Body of pancreas (tissue), 4 donors: ENCODE results near the gene ATRNL1. TPM values are rescaled to one million over a fixed set of nuclear protein-coding genes. Genes with fewer than 3 reads are reported as not detected.

Source experiments
- ATAC-seq: fragments of 150-250 bp; one replicate; pipeline ENCODE4 v1.9.1; 2016
- DNase-seq, 4 donors: peaks; one replicate each; pipeline ENCODE4 v3.0.0-alpha.2; 2019
- H3K27ac ChIP-seq, 4 donors: fragments of 200-600 bp; sonication (generic); 1 replicate in 3 of 4; 2 replicates in 1 of 4; pipeline versions ENCODE4 v1.5.1 to v1.6.1; 2016 to 2019; ENCODE audit warnings: mild to moderate bottlenecking in 1 of 4, mixed read lengths in 1 of 4, moderate library complexity in 1 of 4
- H3K27me3 ChIP-seq, 2 donors: fragments of 200-600 bp; sonication (generic); one replicate each; pipeline ENCODE4 v1.6.0; 2016; ENCODE audit warnings: mild to moderate bottlenecking in 1 of 2
- H3K36me3 ChIP-seq, 2 donors: fragments of 200-600 bp; sonication (generic); replicated peaks in 1 of 2; 2 replicates each; pipeline ENCODE4 v1.5.1; 2016; ENCODE audit warnings: low read depth in 2 of 2; ENCODE audit not compliant: insufficient read depth in 1 of 2
- H3K4me1 ChIP-seq: fragments of 200-600 bp; sonication (generic); one replicate; pipeline ENCODE4 v1.6.0; 2016
- H3K4me3 ChIP-seq, 2 donors: fragments of 200-600 bp; sonication (generic); 1 replicate in 1 of 2; 2 replicates in 1 of 2; pipeline ENCODE4 v1.5.1; 2016 to 2019
- H3K9me3 ChIP-seq, 3 donors: fragments of 200-600 bp; sonication (generic); 1 replicate in 2 of 3; 2 replicates in 1 of 3; pipeline ENCODE4 v1.5.1; 2016
- POLR2A ChIP-seq, 3 donors: fragments of 450-650 bp; IDR thresholded peaks; one replicate each; pipeline ENCODE4 v1.6.1; 2016; ENCODE audit warnings: antibody characterized with exemption in 3 of 3, mild to moderate bottlenecking in 2 of 3
- WGBS, 2 donors: methylation state at CpG; one replicate each; pipeline ENCODE4 v1.1.5; 2017; 5-methylcytosine and 5-hydroxymethylcytosine counted together
- intact Hi-C: fragments of 100-400 bp; cut with DNase I; formaldehyde crosslinking; loops from one replicate; pipeline ENCODE4 v1.15.1; 2023
- total RNA-seq, 2 donors: library from RNA; depleted of rRNA; stranded (reverse); fragments of >200 nt; gene quantifications; one replicate each; pipeline ENCODE4 v1.1.0, GENCODE V29; 2016
- TF ChIP-seq, protein P1 (sequence below), 7 experiments: fragments of 450-650 bp in 4 of 7; fragments of 200-600 bp in 3 of 7; sonication (generic) in 3 of 7; IDR thresholded peaks; one replicate each; pipeline ENCODE4 v1.5.1; 2016 to 2019; ENCODE audit warnings: antibody characterized with exemption in 7 of 7

ATRNL1 gene
- total RNA-seq, 2 donors from 2014 or later, result 3.0 to 6.5 TPM

DNA sequence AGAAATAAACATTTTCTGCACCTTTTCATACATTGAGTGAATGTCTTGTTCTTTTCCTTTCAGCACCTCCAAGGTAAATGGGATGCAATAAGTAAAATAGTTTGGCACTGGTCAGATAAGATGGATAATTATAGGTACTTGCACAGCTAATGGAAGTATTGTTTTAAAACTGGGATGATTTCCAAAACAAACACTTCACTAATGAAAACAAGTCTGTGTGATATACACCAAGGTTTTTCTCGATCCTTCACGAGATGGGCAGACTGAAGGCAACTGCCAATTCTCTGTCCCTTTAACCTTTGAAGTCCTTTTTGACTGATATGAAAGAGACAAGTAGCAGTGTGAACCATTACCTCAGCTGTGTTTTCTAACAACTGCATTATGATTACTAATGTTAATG is 756.0 kb downstream of the ATRNL1 start:
- Histone ChIP-seq H3K27me3 (peaks cover 0 to 6% of the 10 kb centered on the region in 2 donors), H3K4me3 (no peak overlapping the region), H3K9me3 (no peaks in the 10 kb centered on the region), H3K27ac (no peak overlapping the region), H3K4me1 (peaks cover 7% of the 10 kb centered on the region), H3K36me3 (no peaks in the 10 kb centered on the region)
- WGBS, 2 donors, result 3 to 13% methylated on average over 2 of the region's 2 CpGs
- ATAC-seq (no peak), DNase-seq (no peak)
- TF ChIP-seq, protein P1, sequence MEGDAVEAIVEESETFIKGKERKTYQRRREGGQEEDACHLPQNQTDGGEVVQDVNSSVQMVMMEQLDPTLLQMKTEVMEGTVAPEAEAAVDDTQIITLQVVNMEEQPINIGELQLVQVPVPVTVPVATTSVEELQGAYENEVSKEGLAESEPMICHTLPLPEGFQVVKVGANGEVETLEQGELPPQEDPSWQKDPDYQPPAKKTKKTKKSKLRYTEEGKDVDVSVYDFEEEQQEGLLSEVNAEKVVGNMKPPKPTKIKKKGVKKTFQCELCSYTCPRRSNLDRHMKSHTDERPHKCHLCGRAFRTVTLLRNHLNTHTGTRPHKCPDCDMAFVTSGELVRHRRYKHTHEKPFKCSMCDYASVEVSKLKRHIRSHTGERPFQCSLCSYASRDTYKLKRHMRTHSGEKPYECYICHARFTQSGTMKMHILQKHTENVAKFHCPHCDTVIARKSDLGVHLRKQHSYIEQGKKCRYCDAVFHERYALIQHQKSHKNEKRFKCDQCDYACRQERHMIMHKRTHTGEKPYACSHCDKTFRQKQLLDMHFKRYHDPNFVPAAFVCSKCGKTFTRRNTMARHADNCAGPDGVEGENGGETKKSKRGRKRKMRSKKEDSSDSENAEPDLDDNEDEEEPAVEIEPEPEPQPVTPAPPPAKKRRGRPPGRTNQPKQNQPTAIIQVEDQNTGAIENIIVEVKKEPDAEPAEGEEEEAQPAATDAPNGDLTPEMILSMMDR (IDR thresholded peaks at IDR 0.05), result no peak
- TF ChIP-seq POLR2A (IDR thresholded peaks at IDR 0.05), result no peak
- intact Hi-C loops, result no loop called here

DNA sequence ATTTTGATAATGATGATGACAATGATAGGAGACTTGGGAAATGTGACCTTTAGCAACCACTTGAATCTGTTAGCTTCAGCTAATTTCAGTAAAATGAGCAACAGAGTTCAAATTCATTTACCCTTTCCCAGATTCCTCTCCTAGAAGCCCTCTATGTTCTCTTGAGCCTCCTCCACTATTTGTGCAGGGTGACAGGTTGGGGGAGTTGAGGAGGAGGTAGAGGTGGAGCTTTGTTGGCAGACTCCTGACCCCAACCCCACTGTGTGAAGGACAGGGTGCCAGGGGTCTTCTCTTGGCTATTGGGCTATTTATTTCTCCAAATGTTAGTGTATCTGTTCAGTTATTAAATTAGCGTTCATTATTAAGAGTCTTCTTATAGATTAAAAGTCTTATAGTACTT is 757.5 kb downstream of the ATRNL1 start:
- intact Hi-C loops, result no loop called here

DNA sequence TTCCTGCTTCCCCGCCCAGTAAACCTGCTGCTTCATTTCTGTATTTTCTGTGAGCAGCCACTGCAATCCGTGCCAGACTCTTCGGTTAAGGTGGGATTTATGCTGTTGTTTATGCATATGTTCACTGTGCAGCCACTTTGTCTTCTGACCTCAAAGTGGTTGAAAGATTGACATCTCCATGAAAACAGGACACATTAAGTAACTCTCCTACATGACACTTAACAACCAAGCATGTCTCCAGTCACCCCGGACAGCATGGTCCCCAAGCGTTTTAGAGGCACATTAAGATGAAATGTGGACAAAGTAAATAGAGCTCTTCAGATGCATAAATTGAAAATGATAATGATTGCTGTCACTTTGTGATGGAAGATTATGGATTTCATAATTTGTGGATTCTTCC is 758.5 kb downstream of the ATRNL1 start:
- peaks cover 7% of the 10 kb centered on the region for H3K4me1 ChIP-seq
- H3K36me3 ChIP-seq, result no peaks in the 10 kb centered on the region
- no peak overlapping the region for H3K27ac ChIP-seq
- H3K27me3 ChIP-seq, result no peaks in the 10 kb centered on the region
- H3K9me3 ChIP-seq, result no peaks in the 10 kb centered on the region
- TF ChIP-seq POLR2A (IDR thresholded peaks at IDR 0.05), result no peak
- TF ChIP-seq, protein P1 (IDR thresholded peaks at IDR 0.05), result no peak
- no peak overlapping the region for H3K4me3 ChIP-seq
- DNase-seq (no peak), ATAC-seq (no peak)
- WGBS, 2 donors, result 84% methylated on average over 5 of the region's 5 CpGs
- intact Hi-C loops, result no loop called here

More for the DNA sequence above, 757.5 kb downstream of the ATRNL1 start:
- Histone ChIP-seq H3K27ac (no peak overlapping the region), H3K36me3 (no peaks in the 10 kb centered on the region), H3K27me3 (peaks cover 0 to 6% of the 10 kb centered on the region in 2 donors), H3K4me3 (no peak overlapping the region), H3K9me3 (no peaks in the 10 kb centered on the region), H3K4me1 (peaks cover 7% of the 10 kb centered on the region)
- WGBS, 2 donors, result 94 to 96% methylated on average over 1 of the region's 1 CpG
- TF ChIP-seq POLR2A (IDR thresholded peaks at IDR 0.05), result no peak
- TF ChIP-seq, protein P1 (IDR thresholded peaks at IDR 0.05), result no peak
- no peak for DNase-seq
- ATAC-seq, result no peak

DNA sequence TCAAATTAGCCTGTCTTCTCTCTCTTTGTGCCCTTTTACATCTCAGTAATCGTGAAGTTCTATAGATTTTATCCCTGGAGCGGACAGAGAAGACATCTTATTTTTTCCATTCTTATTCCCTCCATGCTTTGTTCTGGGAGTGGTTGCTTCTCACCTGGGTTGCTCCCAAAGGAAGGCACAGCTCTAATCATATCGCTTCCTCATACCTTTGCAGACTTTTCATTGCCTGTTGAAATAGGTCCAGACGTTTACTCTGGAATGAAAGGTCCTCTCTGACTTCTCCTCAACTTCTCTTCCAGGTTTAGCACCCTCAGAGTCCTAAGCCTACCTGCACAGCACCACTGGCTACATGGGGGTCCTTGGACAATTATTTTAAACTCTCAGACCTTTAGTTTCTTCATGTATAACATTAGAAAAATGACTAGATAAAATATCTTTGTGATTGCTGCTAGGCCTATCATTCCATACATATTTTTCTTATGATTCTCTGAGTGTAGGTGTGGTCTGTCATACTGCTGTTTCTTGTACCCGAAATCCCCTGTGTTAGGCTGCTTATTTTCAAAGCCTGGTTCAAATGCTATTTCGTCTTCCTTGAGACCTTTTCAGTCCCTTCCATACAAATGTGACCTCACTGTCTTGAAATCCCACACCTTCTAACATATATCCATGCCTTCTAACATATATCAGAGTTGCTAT is 761.7 kb downstream of the ATRNL1 start:
- no peaks in the 10 kb centered on the region for H3K36me3 ChIP-seq
- TF ChIP-seq, protein P1 (IDR thresholded peaks at IDR 0.05), result no peak
- TF ChIP-seq POLR2A (IDR thresholded peaks at IDR 0.05), result no peak
- H3K27ac ChIP-seq, result peak overlapping the region in 2 of 4 donors; percentile 39 to 47
- DNase-seq, result no peak
- H3K27me3 ChIP-seq, result no peaks in the 10 kb centered on the region
- intact Hi-C loops, result no loop called here
- no peak for ATAC-seq
- no peaks in the 10 kb centered on the region for H3K9me3 ChIP-seq
- WGBS, 2 donors, result 62 to 68% methylated on average over 6 of the region's 6 CpGs
- H3K4me1 ChIP-seq, result peaks cover 7% of the 10 kb centered on the region
- no peak overlapping the region for H3K4me3 ChIP-seq

DNA sequence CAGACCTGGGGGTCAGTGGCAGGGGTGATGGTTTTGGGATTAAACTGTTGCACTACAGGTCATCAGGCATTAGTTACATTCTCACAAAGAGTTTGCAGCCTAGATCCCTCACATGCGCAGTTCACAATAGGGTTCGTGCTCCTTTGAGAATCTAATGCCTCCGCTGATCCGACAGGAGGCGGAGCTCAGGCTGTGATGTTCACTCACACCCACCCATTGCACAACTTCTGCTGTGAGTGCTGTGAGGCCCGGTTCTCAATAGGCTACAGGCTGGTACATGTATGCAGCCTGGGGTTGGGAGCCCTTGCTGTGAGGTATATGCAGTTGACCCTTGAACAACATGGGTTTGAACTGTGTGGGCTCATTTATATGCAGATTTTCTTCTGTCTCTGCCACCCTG is 763.4 kb downstream of the ATRNL1 start:
- Histone ChIP-seq H3K4me1 (peaks cover 7% of the 10 kb centered on the region), H3K36me3 (no peaks in the 10 kb centered on the region), H3K4me3 (no peak overlapping the region), H3K27ac (no peak overlapping the region), H3K9me3 (no peaks in the 10 kb centered on the region), H3K27me3 (no peaks in the 10 kb centered on the region)
- WGBS, 2 donors, result 90 to 91% methylated on average over 2 to 6 of the region's 6 CpGs
- TF ChIP-seq, protein P1 (IDR thresholded peaks at IDR 0.05), result no peak
- TF ChIP-seq POLR2A (IDR thresholded peaks at IDR 0.05), result no peak
- intact Hi-C loops, result no loop called here
- ATAC-seq, result no peak
- DNase-seq, result no peak
